KMS-11 (cell line): ENCODE data around the gene HOTAIR.

ENCODE experiments used
- H2AFZ ChIP-seq: fragments of 200-600 bp; sonication (generic); 2 replicates; pipeline ENCODE4 v1.6.1; 2016; ENCODE audit warnings: antibody characterized with exemption, mixed run types, low read depth
- H3K27ac ChIP-seq: fragments of 200-600 bp; sonication (generic); 2 replicates; pipeline ENCODE4 v1.6.1; 2016; ENCODE audit warnings: mild to moderate bottlenecking, mixed run types
- H3K27me3 ChIP-seq: fragments of 200-600 bp; sonication (generic); 2 replicates; pipeline ENCODE4 v1.6.1; 2017; ENCODE audit warnings: mild to moderate bottlenecking, low read depth, mixed run types, moderate library complexity; ENCODE audit not compliant: insufficient read depth
- H3K36me3 ChIP-seq: fragments of 200-600 bp; sonication (generic); 2 replicates; pipeline ENCODE4 v1.6.1; 2017; ENCODE audit warnings: mild to moderate bottlenecking, mixed run types; ENCODE audit not compliant: insufficient read depth
- H3K4me1 ChIP-seq: fragments of 200-600 bp; sonication (generic); 2 replicates; pipeline ENCODE4 v1.6.1; 2016; ENCODE audit warnings: mild to moderate bottlenecking, low read depth, mixed run types; ENCODE audit not compliant: poor library complexity, severe bottlenecking
- H3K4me2 ChIP-seq: fragments of 200-600 bp; sonication (generic); 2 replicates; pipeline ENCODE4 v1.7.0; 2016; ENCODE audit warnings: mild to moderate bottlenecking, mixed run types
- H3K4me3 ChIP-seq: fragments of 200-600 bp; sonication (generic); IDR thresholded peaks from 2 replicates; pipeline ENCODE4 v1.6.1; 2017; ENCODE audit warnings: low read depth, low read length, mixed read lengths; ENCODE audit not compliant: insufficient read depth
- H3K79me2 ChIP-seq: fragments of 200-600 bp; sonication (generic); 2 replicates; pipeline ENCODE4 v1.6.1; 2016; ENCODE audit warnings: low read depth, mixed run types; ENCODE audit not compliant: insufficient read depth
- H3K9ac ChIP-seq: fragments of 200-600 bp; sonication (generic); 2 replicates; pipeline ENCODE4 v1.6.1; 2016; ENCODE audit warnings: mild to moderate bottlenecking, mixed run types
- H4K20me1 ChIP-seq: fragments of 200-600 bp; sonication (generic); 2 replicates; pipeline ENCODE4 v1.6.1; 2016; ENCODE audit warnings: mild to moderate bottlenecking, mixed run types; ENCODE audit not compliant: insufficient read depth
- TF ChIP-seq, protein P1 (sequence below): fragments of 200-600 bp; sonication (generic); conservative IDR thresholded peaks from 2 replicates; pipeline ENCODE4 v1.6.1; 2017; ENCODE audit warnings: low read depth, mild to moderate bottlenecking, antibody characterized with exemption, low read length, moderate library complexity, mixed read lengths

Gene HOTAIR

DNA sequence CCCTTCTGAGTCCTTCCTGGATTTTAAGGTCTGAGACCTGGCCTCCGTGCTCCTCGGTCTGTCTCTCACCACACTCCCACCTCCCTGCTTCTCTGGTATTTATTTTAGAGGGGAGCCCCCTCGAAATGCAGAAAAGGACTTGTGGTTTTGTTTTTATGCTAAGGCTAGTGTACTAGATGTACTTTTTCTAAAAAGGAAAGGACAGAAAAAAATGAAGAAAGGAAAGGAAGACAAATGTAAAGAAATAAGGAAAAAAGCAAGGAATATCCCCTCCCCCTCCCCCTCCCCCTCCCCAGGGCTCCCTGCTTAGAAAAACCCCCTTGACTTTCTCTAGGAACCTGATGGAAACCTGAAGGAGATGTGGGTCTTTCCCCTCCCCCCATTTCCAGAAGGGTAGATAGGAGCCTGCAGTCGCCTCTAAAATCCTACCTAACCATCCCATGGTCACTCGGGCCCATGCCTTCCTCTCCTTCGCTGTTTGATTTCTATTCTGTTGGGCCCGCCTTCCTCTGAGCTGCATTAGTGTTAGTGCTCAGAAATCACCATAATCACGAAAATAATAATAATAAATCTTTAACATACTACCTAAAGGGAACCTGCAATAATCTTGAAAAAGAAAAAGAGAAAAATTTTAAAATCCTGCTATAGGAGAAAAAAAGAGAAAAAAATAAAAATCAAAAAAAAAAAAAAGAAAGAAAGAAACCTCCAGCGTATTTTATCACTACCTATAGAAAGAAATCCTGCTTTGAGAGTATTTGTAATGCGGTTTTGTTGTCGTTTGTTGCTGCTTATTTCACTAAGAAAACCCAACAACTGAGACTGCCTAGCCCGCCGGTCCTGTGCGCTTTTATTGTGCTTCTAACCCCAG lies 37.1 kb upstream of the HOTAIR start:
- H4K20me1 ChIP-seq, result no peaks in the 10 kb centered on the region
- H3K9ac ChIP-seq, result no peak overlapping the region
- H3K36me3 ChIP-seq, result no peaks in the 10 kb centered on the region
- H3K4me3 ChIP-seq, result no peak overlapping the region
- H2AFZ ChIP-seq, result no peak overlapping the region
- peak overlapping the region; percentile 9 for H3K4me2 ChIP-seq
- no peak overlapping the region for H3K27ac ChIP-seq
- TF ChIP-seq, protein P1, sequence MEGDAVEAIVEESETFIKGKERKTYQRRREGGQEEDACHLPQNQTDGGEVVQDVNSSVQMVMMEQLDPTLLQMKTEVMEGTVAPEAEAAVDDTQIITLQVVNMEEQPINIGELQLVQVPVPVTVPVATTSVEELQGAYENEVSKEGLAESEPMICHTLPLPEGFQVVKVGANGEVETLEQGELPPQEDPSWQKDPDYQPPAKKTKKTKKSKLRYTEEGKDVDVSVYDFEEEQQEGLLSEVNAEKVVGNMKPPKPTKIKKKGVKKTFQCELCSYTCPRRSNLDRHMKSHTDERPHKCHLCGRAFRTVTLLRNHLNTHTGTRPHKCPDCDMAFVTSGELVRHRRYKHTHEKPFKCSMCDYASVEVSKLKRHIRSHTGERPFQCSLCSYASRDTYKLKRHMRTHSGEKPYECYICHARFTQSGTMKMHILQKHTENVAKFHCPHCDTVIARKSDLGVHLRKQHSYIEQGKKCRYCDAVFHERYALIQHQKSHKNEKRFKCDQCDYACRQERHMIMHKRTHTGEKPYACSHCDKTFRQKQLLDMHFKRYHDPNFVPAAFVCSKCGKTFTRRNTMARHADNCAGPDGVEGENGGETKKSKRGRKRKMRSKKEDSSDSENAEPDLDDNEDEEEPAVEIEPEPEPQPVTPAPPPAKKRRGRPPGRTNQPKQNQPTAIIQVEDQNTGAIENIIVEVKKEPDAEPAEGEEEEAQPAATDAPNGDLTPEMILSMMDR, result no peak
- peaks cover 97% of the 10 kb centered on the region for H3K27me3 ChIP-seq
- H3K4me1 ChIP-seq, result peaks cover 12% of the 10 kb centered on the region
- H3K79me2 ChIP-seq, result no peaks in the 10 kb centered on the region

DNA sequence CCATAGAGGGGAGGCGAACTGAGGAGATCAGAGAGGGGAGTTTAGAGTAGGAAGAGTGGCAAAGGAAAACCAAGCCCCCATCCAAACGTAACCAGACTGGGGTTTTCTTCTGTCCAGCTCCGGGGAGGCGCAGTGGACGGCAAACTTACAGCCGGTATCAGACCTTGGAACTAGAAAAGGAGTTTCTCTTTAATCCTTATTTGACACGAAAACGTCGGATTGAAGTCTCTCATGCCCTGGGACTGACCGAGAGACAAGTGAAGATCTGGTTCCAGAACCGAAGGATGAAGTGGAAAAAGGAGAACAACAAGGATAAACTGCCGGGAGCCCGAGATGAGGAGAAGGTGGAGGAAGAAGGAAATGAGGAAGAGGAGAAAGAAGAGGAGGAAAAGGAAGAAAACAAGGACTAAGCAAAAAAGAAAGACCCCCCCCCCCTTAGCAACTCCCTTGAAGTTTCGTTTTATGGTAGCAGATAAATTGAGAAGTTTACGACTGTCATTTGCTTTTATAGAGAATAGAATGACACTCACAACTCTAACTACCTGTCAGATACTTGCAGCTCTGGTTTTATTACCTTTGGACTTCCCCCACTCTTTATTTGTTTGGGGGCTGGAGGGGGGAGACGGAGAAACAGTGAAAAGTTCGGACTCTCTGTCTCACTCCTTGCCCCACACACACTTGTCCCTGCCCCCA lies 36.4 kb upstream of the HOTAIR start:
- H3K27me3 ChIP-seq, result peaks cover 98% of the 10 kb centered on the region
- H3K27ac ChIP-seq, result no peak overlapping the region
- no peaks in the 10 kb centered on the region for H3K36me3 ChIP-seq
- H4K20me1 ChIP-seq, result no peaks in the 10 kb centered on the region
- H3K4me3 ChIP-seq, result no peak overlapping the region
- TF ChIP-seq, protein P1, result no peak
- no peaks in the 10 kb centered on the region for H3K79me2 ChIP-seq
- peaks cover 14% of the 10 kb centered on the region for H3K4me1 ChIP-seq
- no peak overlapping the region for H3K9ac ChIP-seq
- H3K4me2 ChIP-seq, result peak overlapping the region; percentile 9
- no peak overlapping the region for H2AFZ ChIP-seq

DNA sequence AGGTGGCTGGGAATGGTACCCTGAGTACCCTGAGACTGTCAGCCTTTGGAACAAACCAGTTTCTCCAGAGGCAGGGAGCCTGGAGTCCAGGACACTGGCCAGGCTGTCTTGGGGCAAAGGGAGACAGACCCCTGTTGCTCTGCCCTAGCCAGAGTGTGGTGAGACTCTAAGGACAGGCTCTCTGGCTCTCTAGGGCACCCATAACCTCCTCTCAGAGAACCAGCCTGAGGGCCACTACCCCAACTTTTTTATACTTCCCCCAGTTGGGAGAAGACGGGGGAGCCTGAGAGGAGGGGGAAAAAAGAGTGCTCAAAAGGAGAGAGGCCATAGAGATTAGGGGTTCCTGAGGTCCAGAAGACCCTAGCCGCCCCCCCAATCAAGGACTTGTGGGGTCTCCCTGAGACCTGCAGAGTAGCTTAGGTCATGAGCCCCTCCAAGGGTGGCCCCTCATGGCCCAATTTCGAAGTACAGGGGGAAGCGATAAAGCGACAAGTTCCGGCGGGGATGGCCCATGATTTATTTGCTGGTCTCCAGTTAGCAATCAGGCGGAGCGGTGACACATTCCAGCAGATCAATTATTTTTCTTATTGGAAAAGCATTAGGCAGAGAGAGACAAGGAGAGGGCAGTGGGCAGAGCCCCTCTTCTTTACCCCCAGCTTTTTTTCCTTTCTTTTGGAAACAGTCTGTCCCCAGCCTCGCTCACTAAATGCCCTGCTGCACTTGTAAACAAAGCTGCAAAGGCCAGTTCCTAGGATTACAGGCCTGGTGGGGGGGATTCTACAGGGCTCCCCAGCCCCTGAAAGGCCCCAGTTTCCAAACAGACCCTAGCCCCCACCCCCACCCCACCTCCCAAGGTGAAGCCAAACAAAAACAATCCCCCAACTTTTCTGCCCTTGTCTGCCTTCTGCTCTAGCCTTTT lies 35.6 kb upstream of the HOTAIR start:
- Histone ChIP-seq H4K20me1 (no peaks in the 10 kb centered on the region), H3K9ac (no peak overlapping the region), H3K4me2 (no peak overlapping the region; the same call in 1 of the 2 replicates), H3K79me2 (no peaks in the 10 kb centered on the region), H3K27ac (no peak overlapping the region), H3K4me3 (no peak overlapping the region), H2AFZ (no peak overlapping the region), H3K4me1 (peaks cover 17% of the 10 kb centered on the region), H3K27me3 (peaks cover 98% of the 10 kb centered on the region), H3K36me3 (no peaks in the 10 kb centered on the region)
- TF ChIP-seq, protein P1, result no peak
